Activated B cell treated with CpG ODN at 0.5 μM for 24 hours (primary cell): ENCODE results near the gene CFAP61. TPM values are rescaled to one million over a fixed set of nuclear protein-coding genes. Genes with fewer than 3 reads are reported as not detected.

Experiments
- ATAC-seq: fragments of 200-7000 bp; cut with Tn5 transposase; one replicate; pipeline ENCODE4 v1.10.0; 2021; ENCODE audit warnings: low read depth, mild to moderate bottlenecking, moderate library complexity
- CTCF ChIA-PET: fragments of 350-600 bp; sonication (Branson Sonifier 250); formaldehyde crosslinking; loops from one replicate; lab custom pipeline; 2021; ENCODE audit warnings: antibody characterized with exemption; lab: Charles Lee
- POLR2A ChIA-PET: fragments of 350-600 bp; sonication (Branson Sonifier 250); formaldehyde crosslinking; loops from one replicate; lab custom pipeline; 2021; ENCODE audit warnings: antibody characterized with exemption; lab: Charles Lee
- DNase-seq: peaks from one replicate; pipeline ENCODE4 v3.0.0; 2022
- H3K27ac Mint-ChIP-seq: one replicate; pipeline ENCODE4 v1.8.0; 2020; ENCODE audit warnings: mixed read lengths
- H3K27me3 Mint-ChIP-seq: one replicate; pipeline ENCODE4 v1.8.0; 2021; ENCODE audit warnings: mixed read lengths
- H3K36me3 Mint-ChIP-seq: one replicate; pipeline ENCODE4 v1.8.0; 2021; ENCODE audit warnings: low read depth, mixed read lengths
- H3K4me1 Mint-ChIP-seq: one replicate; pipeline ENCODE4 v1.8.0; 2021; ENCODE audit warnings: mixed read lengths
- H3K4me3 Mint-ChIP-seq: one replicate; pipeline ENCODE4 v1.8.0; 2020; ENCODE audit warnings: mild to moderate bottlenecking, mixed read lengths
- H3K9me3 Mint-ChIP-seq: one replicate; pipeline ENCODE4 v1.8.0; 2020; ENCODE audit warnings: mixed read lengths
- CTCF ChIP-seq: fragments of 200-600 bp; IDR thresholded peaks from one replicate; pipeline ENCODE4 v1.8.0; 2022; ENCODE audit warnings: antibody characterized with exemption, mild to moderate bottlenecking
- intact Hi-C: fragments of 100-400 bp; cut with micrococcal nuclease; formaldehyde crosslinking; loops from one replicate; pipeline ENCODE4 v1.15.1; 2024
- total RNA-seq: library from RNA; stranded (reverse); gene quantifications from 2 replicates; pipeline ENCODE4 v1.2.3, GENCODE V29; 2022

CFAP61 gene
- total RNA-seq, 1 donor from 2014 or later = not detected

- ATAC-seq = no peak
- Mint-ChIP-seq H3K27ac (no peak overlapping the region), H3K4me1 (peaks cover 31% of the 10 kb centered on the region)
These were observed 29.8 kb upstream of the CFAP61 start for GRCh38 chr20:20022498-20022897.

GRCh38 chr20:20023395-20023794 is 28.9 kb upstream of the CFAP61 start:
- no peak for TF ChIP-seq CTCF
- Mint-ChIP-seq H3K27me3 (no peaks in the 10 kb centered on the region), H3K4me3 (no peak overlapping the region), H3K9me3 (no peaks in the 10 kb centered on the region), H3K27ac (no peak overlapping the region), H3K36me3 (peaks cover 60% of the 10 kb centered on the region), H3K4me1 (peaks cover 23% of the 10 kb centered on the region)
- ATAC-seq = no peak
- DNase-seq = no peak
- POLR2A ChIA-PET = no interaction called here
- intact Hi-C loops = no loop called here
- CTCF ChIA-PET = no interaction called here

More at GRCh38 chr20:20022498-20022897, 29.8 kb upstream of the CFAP61 start:
- CTCF ChIA-PET = no interaction called here
- intact Hi-C loops = no loop called here
- H3K36me3 Mint-ChIP-seq = peaks cover 56% of the 10 kb centered on the region
- H3K9me3 Mint-ChIP-seq = no peaks in the 10 kb centered on the region
- POLR2A ChIA-PET = no interaction called here
- H3K4me3 Mint-ChIP-seq = no peak overlapping the region
- DNase-seq = no peak
- H3K27me3 Mint-ChIP-seq = no peaks in the 10 kb centered on the region
- TF ChIP-seq CTCF = no peak

- no peak overlapping the region for H3K4me3 Mint-ChIP-seq
- H3K9me3 Mint-ChIP-seq = no peaks in the 10 kb centered on the region
- DNase-seq (no peak), ATAC-seq (no peak)
- CTCF ChIA-PET = no interaction called here
- POLR2A ChIA-PET = no interaction called here
- no peak overlapping the region for H3K27ac Mint-ChIP-seq
- H3K27me3 Mint-ChIP-seq = no peaks in the 10 kb centered on the region
- no peak for TF ChIP-seq CTCF
- peaks cover 13% of the 10 kb centered on the region for H3K4me1 Mint-ChIP-seq
- peaks cover 64% of the 10 kb centered on the region for H3K36me3 Mint-ChIP-seq
- intact Hi-C loops = no loop called here
These were observed 27.4 kb upstream of the CFAP61 start for GRCh38 chr20:20024942-20025341.

- Mint-ChIP-seq H3K4me3 (no peak overlapping the region), H3K27me3 (no peaks in the 10 kb centered on the region), H3K36me3 (peaks cover 78% of the 10 kb centered on the region), H3K4me1 (no peaks in the 10 kb centered on the region), H3K27ac (no peak overlapping the region), H3K9me3 (no peaks in the 10 kb centered on the region)
- ChIA-PET POLR2A (interaction anchor here (0.7 to 1.7 kb wide), 2 partner anchors 10 to 1449 kb away, joined by 3 to 6 read pairs; partner anchors contain the start of gene NAA20), CTCF (no interaction called here)
- no peak for DNase-seq
- no peak for ATAC-seq
- intact Hi-C loops = no loop called here
- TF ChIP-seq CTCF = no peak
These were observed 25.0 kb upstream of the CFAP61 start for GRCh38 chr20:20027284-20027683.

DNA sequence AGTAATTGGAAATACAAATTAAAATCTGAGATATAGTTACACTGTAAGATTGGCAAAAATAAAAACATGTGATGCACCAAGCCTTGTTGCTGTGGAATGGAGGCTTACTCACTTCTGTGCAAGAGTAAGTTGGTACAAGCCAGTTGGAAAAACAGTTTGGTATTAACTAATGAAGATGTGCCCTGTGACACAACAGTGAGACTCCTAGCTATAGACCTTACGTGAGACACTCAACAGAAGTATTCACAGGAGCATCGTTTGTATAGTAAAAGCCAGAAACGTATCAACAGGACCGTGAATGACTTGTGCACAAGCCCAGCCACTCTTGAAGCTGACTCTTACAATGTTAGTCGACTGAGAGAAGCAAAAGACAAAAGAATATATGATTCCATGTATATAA is 20.5 kb upstream of the CFAP61 start:
- POLR2A ChIA-PET = no interaction called here
- no peaks in the 10 kb centered on the region for H3K9me3 Mint-ChIP-seq
- ATAC-seq (no peak), DNase-seq (no peak)
- no peak for TF ChIP-seq CTCF
- peaks cover 78% of the 10 kb centered on the region for H3K36me3 Mint-ChIP-seq
- intact Hi-C loops = no loop called here
- CTCF ChIA-PET = no interaction called here
- no peak overlapping the region for H3K4me3 Mint-ChIP-seq
- no peaks in the 10 kb centered on the region for H3K27me3 Mint-ChIP-seq
- no peaks in the 10 kb centered on the region for H3K4me1 Mint-ChIP-seq
- H3K27ac Mint-ChIP-seq = no peak overlapping the region
